ENCODE measurements around the gene MAP3K14.
"Not testable (repeated sequence)": the region's sequence is repeated elsewhere in the genome, so short reads cannot be mapped to it uniquely, and the experiment has no call there.

DNA sequence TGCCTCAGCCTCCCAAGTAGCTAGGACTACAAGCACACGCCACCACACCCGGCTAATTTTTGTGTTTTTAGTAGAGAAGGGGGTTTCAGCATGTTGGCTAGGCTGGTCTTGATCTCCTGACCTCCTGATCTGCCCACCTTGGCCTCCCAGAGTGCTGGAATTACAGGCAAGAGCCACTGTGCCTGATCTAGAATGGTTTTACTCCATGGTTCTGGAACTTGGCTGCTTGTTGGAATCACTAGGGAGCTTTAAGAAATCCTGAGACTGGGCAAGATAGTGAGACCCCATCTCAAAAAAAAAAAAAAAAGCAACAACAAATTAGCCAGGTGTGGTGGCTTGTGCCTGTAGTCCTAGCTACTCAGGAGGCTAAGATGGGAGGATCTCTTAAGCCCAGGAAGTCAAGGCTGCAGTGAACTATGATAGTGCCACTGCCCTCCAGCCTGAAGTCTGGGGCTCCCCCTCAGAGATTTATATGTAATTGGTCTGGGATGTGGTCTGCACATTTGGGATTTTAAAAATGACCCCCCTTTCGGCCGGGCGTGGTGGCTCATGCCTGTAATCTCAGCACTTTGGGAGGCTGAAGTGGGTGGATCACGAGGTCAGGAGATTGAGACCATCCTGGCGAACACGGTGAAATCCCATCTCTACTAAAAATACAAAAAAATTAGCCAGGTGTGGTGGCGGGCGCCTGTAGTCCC, 27.3 kb upstream of the MAP3K14 start:
- not testable (repeated sequence) for TF ChIP-seq EZH2 (optimal IDR thresholded peaks at IDR 0.05; ENCODE audit: low read depth, low read length)
- TF ChIP-seq, protein P1, sequence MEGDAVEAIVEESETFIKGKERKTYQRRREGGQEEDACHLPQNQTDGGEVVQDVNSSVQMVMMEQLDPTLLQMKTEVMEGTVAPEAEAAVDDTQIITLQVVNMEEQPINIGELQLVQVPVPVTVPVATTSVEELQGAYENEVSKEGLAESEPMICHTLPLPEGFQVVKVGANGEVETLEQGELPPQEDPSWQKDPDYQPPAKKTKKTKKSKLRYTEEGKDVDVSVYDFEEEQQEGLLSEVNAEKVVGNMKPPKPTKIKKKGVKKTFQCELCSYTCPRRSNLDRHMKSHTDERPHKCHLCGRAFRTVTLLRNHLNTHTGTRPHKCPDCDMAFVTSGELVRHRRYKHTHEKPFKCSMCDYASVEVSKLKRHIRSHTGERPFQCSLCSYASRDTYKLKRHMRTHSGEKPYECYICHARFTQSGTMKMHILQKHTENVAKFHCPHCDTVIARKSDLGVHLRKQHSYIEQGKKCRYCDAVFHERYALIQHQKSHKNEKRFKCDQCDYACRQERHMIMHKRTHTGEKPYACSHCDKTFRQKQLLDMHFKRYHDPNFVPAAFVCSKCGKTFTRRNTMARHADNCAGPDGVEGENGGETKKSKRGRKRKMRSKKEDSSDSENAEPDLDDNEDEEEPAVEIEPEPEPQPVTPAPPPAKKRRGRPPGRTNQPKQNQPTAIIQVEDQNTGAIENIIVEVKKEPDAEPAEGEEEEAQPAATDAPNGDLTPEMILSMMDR (IDR thresholded peaks at IDR 0.05; ENCODE audit: low read length): not testable (repeated sequence)

Measured in MM.1S (cell line).